GM12878 (cell line): Measurements from ENCODE around the gene KRT78. TPM values are rescaled to one million over a fixed set of nuclear protein-coding genes. Genes with fewer than 3 reads are reported as not detected.

Experiments
- ATAC-seq: fragments of 200-7000 bp; cut with Tn5 transposase; 3 replicates; pipeline ENCODE4 v1.9.1; 2020; ENCODE audit warnings: mild to moderate bottlenecking, moderate library complexity
- BruUV-seq: library from RNA; stranded (reverse); fragments of 400-500 nt; replicated peaks from 2 replicates; lab custom pipeline; 2021; lab: Mats Ljungman, UMichigan
- CTCF ChIA-PET: fragments of 300-600 bp; sonication (Branson Sonifier 250); formaldehyde crosslinking; extraction: SDS; loops from one replicate; lab custom pipeline; 2021; ENCODE audit warnings: inconsistent platforms; lab: Yijun Ruan, JAX
- POLR2A ChIA-PET: fragments of 350-600 bp; formaldehyde crosslinking; extraction: SDS; loops from one replicate; lab custom pipeline; 2021; ENCODE audit warnings: inconsistent platforms; lab: Charles Lee
- RAD21 ChIA-PET: fragments of 300-600 bp; sonication (Branson Sonifier 250); formaldehyde crosslinking; loops from one replicate; lab custom pipeline; 2023; ENCODE audit warnings: antibody characterized with exemption; ENCODE audit not compliant: unreplicated experiment; lab: Charles Lee
- SMC1A ChIA-PET: fragments of 300-600 bp; sonication (Branson Sonifier 250); formaldehyde crosslinking; loops from one replicate; lab custom pipeline; 2023; ENCODE audit not compliant: unreplicated experiment, uncharacterized antibody; lab: Charles Lee
- DNase-seq: peaks from one replicate; pipeline ENCODE4 v3.0.0-alpha.2; 2011; ENCODE audit warnings: low read depth, low spot score
- FAIRE-seq: peaks from 3 replicates; lab custom pipeline; 2011; peaks lifted over from hg19 to GRCh38; lab: Jason Lieb, UNC
- H2AFZ ChIP-seq: 2 replicates; pipeline ENCODE4 v1.6.0; 2011; ENCODE audit warnings: low read depth, low read length, control low read depth; ENCODE audit not compliant: control insufficient read depth
- H3K27ac ChIP-seq: 2 replicates; pipeline ENCODE4 v1.5.1; 2011; ENCODE audit warnings: control low read depth; ENCODE audit not compliant: control insufficient read depth, insufficient read depth
- H3K27me3 ChIP-seq, 2 experiments: replicated peaks in 1 of 2; 2 replicates each; pipeline versions ENCODE4 v1.6.0 to v1.6.1; 2011; ENCODE audit warnings: low read length in 1 of 2; ENCODE audit not compliant: control insufficient read depth in 2 of 2, insufficient read depth in 2 of 2
- H3K36me3 ChIP-seq, 2 experiments: 2 replicates each; pipeline ENCODE4 v1.5.1; 2011; ENCODE audit warnings: low read length in 1 of 2; ENCODE audit not compliant: control insufficient read depth in 2 of 2, insufficient read depth in 2 of 2
- H3K4me1 ChIP-seq: 2 replicates; pipeline ENCODE4 v1.6.1; 2011; ENCODE audit warnings: mild to moderate bottlenecking, low read length, moderate library complexity, mixed read lengths; ENCODE audit not compliant: control insufficient read depth, insufficient read depth
- H3K4me2 ChIP-seq: 2 replicates; pipeline ENCODE4 v1.6.0; 2011; ENCODE audit warnings: control low read depth; ENCODE audit not compliant: control insufficient read depth, insufficient read depth
- H3K4me3 ChIP-seq: fragments of 200-600 bp; sonication (generic); 2 replicates; pipeline ENCODE4 v1.5.1; 2016
- H3K79me2 ChIP-seq: 2 replicates; pipeline ENCODE4 v1.6.0; 2011; ENCODE audit warnings: low read length; ENCODE audit not compliant: control insufficient read depth, insufficient read depth
- H3K9ac ChIP-seq: 2 replicates; pipeline ENCODE4 v1.8.0; 2011; ENCODE audit warnings: low read length, control low read depth, mixed read lengths; ENCODE audit not compliant: control insufficient read depth, insufficient read depth
- H3K9me3 ChIP-seq: replicated peaks from 3 replicates; pipeline ENCODE4 v1.5.1; 2011; ENCODE audit warnings: mild to moderate bottlenecking, low read length; ENCODE audit not compliant: control insufficient read depth, insufficient read depth
- H4K20me1 ChIP-seq: 2 replicates; pipeline ENCODE4 v1.6.0; 2011; ENCODE audit not compliant: control insufficient read depth, insufficient read depth
- FOXK2 ChIP-seq: fragments of 450-650 bp; IDR thresholded peaks from 2 replicates; pipeline ENCODE4 v1.6.1; 2017; ENCODE audit warnings: mild to moderate bottlenecking, moderate library complexity
- GABPA ChIP-seq: IDR thresholded peaks from 2 replicates; pipeline ENCODE4 v1.6.1; 2014; ENCODE audit warnings: antibody characterized with exemption, low read depth, mild to moderate bottlenecking, inconsistent platforms
- HDGF ChIP-seq: fragments of 450-650 bp; IDR thresholded peaks from 2 replicates; pipeline ENCODE4 v1.6.1; 2016; ENCODE audit warnings: antibody characterized with exemption
- MEF2A ChIP-seq: IDR thresholded peaks from 2 replicates; pipeline ENCODE4 v1.6.1; 2011; ENCODE audit warnings: low read depth, mild to moderate bottlenecking, low read length, moderate library complexity; ENCODE audit not compliant: insufficient read depth
- NRF1 ChIP-seq: conservative IDR thresholded peaks from 2 replicates; pipeline ENCODE4 v1.6.1; 2011; ENCODE audit warnings: mild to moderate bottlenecking, low read depth, low read length, improper control_type of control experiment
- POU2F2 ChIP-seq: IDR thresholded peaks from 3 replicates; pipeline ENCODE4 v1.6.1; 2011; ENCODE audit warnings: low read depth, mild to moderate bottlenecking, low read length, borderline replicate concordance
- RB1 ChIP-seq: fragments of 450-650 bp; formaldehyde crosslinking; IDR thresholded peaks from 2 replicates; pipeline ENCODE4 v1.6.1; 2017; ENCODE audit warnings: mild to moderate bottlenecking, borderline replicate concordance
- SUZ12 ChIP-seq: fragments of 200-600 bp; sonication (generic); IDR thresholded peaks from one replicate; pipeline ENCODE4 v1.6.1; 2018; ENCODE audit warnings: antibody characterized with exemption, mild to moderate bottlenecking; ENCODE audit not compliant: unreplicated experiment
- ZNF622 ChIP-seq: fragments of 450-650 bp; IDR thresholded peaks from 2 replicates; pipeline ENCODE4 v1.6.1; 2017; ENCODE audit warnings: mild to moderate bottlenecking, inconsistent platforms
- WGBS: methylation state at CpG from one replicate; pipeline ENCODE4 v1.1.6; 2016; ENCODE audit warnings: low lambda C conversion rate; ENCODE audit not compliant: insufficient replicate concordance, insufficient coverage; ENCODE audit errors: missing lambda C conversion rate; 5-methylcytosine and 5-hydroxymethylcytosine counted together
- in situ Hi-C: fragments of 300-500 bp; cut with MboI; formaldehyde crosslinking; loops from 9 replicates; pipeline ENCODE4 v1.14.3; 2018; ENCODE audit warnings: mixed read lengths
- intact Hi-C: fragments of 100-400 bp; cut with micrococcal nuclease; formaldehyde crosslinking; loops from one replicate; pipeline ENCODE4 v1.14.2; 2022; ENCODE audit not compliant: unreplicated experiment
- polyA plus RNA-seq, 11 experiments: library from polyadenylated mRNA; depleted of rRNA in 4 of 11; unstranded in 6 of 11; stranded (reverse) in 5 of 11; fragments of >200 nt; fragmentation: Nextera tagmentation in 4 of 11; fragmentation: Illumina TruSeq in 1 of 11; extraction: Ambion mirVana in 4 of 11; extraction: Trizol in 1 of 11; gene quantifications; 1 replicate in 1 of 11; 2 replicates in 10 of 11; pipeline versions ENCODE4 v1.2.1 to v1.2.3, GENCODE V29; 2011 to 2016; ENCODE audit warnings: inconsistent platforms in 2 of 11, missing spikeins in 2 of 11, low read depth in 1 of 11
- total RNA-seq, 4 experiments: library from RNA; depleted of rRNA in 3 of 4; stranded (reverse); fragments of >200 nt in 3 of 4; fragmentation: Illumina TruSeq in 1 of 4; extraction: Trizol in 1 of 4; gene quantifications; 2 replicates each; pipeline versions ENCODE4 v1.2.1 to v1.2.3, GENCODE V29; 2013 to 2021
- TF ChIP-seq, protein P1 (sequence below): fragments of 450-650 bp; IDR thresholded peaks from 2 replicates; pipeline ENCODE4 v1.6.1; 2017; ENCODE audit warnings: mild to moderate bottlenecking, moderate library complexity

Gene KRT78
- total and polyA plus RNA-seq, 10 of the 15 experiments (the other 5 are each of a cell fraction or from before 2014, with no cell fraction given), result 0.07 TPM; not detected in 9

DNA sequence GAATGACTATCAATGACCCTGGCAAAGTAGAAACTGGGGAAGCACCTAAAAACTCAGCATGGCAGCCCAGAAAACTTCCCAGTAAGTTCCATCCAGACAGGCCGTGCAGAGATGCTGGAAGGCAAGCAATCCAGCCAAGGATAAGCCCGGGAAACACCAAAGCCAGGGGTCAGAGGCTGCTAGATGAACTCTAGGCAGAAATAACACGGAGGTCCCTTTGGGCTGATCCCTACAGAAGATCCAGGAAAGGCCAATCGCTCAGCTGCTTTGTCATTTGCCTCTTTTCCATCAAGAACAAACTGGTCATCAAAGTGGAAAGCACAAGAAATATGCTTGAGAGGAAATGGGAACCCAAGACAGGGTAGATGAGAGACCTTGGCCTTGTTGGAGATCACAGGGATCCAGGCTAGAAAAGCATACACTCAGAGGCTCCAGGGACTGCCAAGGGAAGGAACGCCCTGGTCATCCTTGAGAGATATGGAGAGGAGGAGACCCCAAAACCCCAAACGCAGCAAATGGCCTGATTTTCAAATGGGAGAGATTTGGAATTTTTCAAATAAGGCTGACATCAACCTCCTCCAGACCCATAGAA, 21.2 kb downstream of the KRT78 start:
- Histone ChIP-seq H3K27me3 (peaks cover 0 to 5% of the 10 kb centered on the region in 2 experiments; a peak in 2 of 4 replicates), H3K9me3 (no peaks in the 10 kb centered on the region), H3K36me3 (no peaks in the 10 kb centered on the region), H3K27ac (no peak overlapping the region), H4K20me1 (no peaks in the 10 kb centered on the region), H3K9ac (no peak overlapping the region), H3K4me1 (no peaks in the 10 kb centered on the region), H3K79me2 (no peaks in the 10 kb centered on the region), H3K4me2 (no peak overlapping the region), H2AFZ (no peak overlapping the region), H3K4me3 (no peak overlapping the region)
- no TSS peak for BruUV-seq
- WGBS, result 2% methylated on average over 6 of the region's 6 CpGs
- no peak for DNase-seq
- CTCF ChIA-PET, result no interaction called here
- SMC1A ChIA-PET, result no interaction called here
- RAD21 ChIA-PET, result no interaction called here
- in situ Hi-C loops, result no loop called here
- intact Hi-C loops, result no loop called here
- POLR2A ChIA-PET, result no interaction called here
- no peak for TF ChIP-seq RB1
- no peak for TF ChIP-seq SUZ12
- no peak for FAIRE-seq
- no peak for ATAC-seq

DNA sequence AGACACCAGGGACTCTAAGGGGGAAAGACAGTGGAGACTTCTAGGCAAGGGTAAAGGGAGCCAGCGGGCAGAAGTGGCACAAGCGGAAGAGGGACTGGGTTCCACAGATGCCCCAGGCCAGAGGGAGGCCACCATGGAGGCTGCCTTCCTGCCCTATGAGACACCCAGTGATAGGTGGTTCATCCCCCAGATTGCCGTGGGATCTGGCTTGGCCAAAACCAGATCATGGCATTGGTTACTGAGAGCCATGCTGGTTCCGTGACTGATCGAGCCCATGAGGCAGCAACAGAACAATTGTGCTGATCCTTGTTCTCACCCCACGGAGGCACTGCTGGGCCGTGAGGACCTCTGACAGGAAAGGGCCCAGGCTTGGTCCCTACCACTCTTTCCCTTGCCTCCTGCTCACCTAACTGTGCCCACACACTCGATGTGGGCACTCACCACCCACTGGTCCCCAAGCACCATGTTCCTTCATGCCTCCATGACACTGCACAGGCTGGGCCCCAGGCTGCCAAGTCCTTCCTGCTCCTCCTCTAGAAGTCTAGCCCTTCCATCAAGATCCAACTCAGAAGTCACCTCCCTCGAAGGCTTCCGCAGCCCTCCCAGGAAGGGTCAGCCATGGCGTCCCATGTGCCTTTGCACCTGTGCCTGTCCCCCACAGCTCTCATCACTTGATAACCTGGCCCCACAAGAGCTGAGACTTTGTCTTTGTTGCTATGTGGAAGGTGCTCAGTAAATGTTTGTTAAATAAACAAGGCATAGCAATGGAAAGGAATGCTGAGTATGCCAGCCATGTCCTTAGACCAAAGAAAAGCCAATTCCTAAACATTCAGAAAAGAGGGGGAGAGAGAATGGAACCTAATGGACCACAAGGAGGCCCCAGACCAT, 21.9 kb downstream of the KRT78 start:
- Histone ChIP-seq H2AFZ (no peak overlapping the region), H3K79me2 (no peaks in the 10 kb centered on the region), H3K4me1 (no peaks in the 10 kb centered on the region), H3K4me2 (no peak overlapping the region), H3K27ac (no peak overlapping the region), H3K27me3 (peaks cover 0 to 5% of the 10 kb centered on the region in 2 experiments; a peak in 2 of 4 replicates), H3K9ac (no peak overlapping the region), H4K20me1 (no peaks in the 10 kb centered on the region), H3K9me3 (no peaks in the 10 kb centered on the region), H3K4me3 (no peak overlapping the region), H3K36me3 (no peaks in the 10 kb centered on the region)
- RAD21 ChIA-PET, result no interaction called here
- in situ Hi-C loops (no loop called here), intact Hi-C loops (no loop called here)
- BruUV-seq, result no TSS peak
- 28% methylated on average over 11 of the region's 11 CpGs for WGBS
- ATAC-seq (no peak), DNase-seq (no peak), FAIRE-seq (no peak)
- SMC1A ChIA-PET, result no interaction called here
- CTCF ChIA-PET, result no interaction called here
- POLR2A ChIA-PET, result interaction anchor here (0.7 kb wide), 1 partner anchor 385 kb away, joined by 4 read pairs; no protein-coding TSS in a partner anchor
- TF ChIP-seq, protein P1, sequence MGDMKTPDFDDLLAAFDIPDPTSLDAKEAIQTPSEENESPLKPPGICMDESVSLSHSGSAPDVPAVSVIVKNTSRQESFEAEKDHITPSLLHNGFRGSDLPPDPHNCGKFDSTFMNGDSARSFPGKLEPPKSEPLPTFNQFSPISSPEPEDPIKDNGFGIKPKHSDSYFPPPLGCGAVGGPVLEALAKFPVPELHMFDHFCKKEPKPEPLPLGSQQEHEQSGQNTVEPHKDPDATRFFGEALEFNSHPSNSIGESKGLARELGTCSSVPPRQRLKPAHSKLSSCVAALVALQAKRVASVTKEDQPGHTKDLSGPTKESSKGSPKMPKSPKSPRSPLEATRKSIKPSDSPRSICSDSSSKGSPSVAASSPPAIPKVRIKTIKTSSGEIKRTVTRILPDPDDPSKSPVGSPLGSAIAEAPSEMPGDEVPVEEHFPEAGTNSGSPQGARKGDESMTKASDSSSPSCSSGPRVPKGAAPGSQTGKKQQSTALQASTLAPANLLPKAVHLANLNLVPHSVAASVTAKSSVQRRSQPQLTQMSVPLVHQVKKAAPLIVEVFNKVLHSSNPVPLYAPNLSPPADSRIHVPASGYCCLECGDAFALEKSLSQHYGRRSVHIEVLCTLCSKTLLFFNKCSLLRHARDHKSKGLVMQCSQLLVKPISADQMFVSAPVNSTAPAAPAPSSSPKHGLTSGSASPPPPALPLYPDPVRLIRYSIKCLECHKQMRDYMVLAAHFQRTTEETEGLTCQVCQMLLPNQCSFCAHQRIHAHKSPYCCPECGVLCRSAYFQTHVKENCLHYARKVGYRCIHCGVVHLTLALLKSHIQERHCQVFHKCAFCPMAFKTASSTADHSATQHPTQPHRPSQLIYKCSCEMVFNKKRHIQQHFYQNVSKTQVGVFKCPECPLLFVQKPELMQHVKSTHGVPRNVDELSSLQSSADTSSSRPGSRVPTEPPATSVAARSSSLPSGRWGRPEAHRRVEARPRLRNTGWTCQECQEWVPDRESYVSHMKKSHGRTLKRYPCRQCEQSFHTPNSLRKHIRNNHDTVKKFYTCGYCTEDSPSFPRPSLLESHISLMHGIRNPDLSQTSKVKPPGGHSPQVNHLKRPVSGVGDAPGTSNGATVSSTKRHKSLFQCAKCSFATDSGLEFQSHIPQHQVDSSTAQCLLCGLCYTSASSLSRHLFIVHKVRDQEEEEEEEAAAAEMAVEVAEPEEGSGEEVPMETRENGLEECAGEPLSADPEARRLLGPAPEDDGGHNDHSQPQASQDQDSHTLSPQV, result no peak
- TF ChIP-seq POU2F2 (no peak), HDGF (no peak), NRF1 (no peak), RB1 (no peak), GABPA (no peak), MEF2A (no peak), ZNF622 (no peak), FOXK2 (no peak)
